ENCODE data around the gene EMILIN2.

- TF ChIP-seq, protein P1, sequence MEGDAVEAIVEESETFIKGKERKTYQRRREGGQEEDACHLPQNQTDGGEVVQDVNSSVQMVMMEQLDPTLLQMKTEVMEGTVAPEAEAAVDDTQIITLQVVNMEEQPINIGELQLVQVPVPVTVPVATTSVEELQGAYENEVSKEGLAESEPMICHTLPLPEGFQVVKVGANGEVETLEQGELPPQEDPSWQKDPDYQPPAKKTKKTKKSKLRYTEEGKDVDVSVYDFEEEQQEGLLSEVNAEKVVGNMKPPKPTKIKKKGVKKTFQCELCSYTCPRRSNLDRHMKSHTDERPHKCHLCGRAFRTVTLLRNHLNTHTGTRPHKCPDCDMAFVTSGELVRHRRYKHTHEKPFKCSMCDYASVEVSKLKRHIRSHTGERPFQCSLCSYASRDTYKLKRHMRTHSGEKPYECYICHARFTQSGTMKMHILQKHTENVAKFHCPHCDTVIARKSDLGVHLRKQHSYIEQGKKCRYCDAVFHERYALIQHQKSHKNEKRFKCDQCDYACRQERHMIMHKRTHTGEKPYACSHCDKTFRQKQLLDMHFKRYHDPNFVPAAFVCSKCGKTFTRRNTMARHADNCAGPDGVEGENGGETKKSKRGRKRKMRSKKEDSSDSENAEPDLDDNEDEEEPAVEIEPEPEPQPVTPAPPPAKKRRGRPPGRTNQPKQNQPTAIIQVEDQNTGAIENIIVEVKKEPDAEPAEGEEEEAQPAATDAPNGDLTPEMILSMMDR (IDR thresholded peaks at IDR 0.05; ENCODE audit: low read depth, low read length, poor library complexity, severe bottlenecking): no peak
- TF ChIP-seq EZH2phosphoT487 (IDR thresholded peaks at IDR 0.05; ENCODE audit: borderline replicate concordance, low read length): no peak
Observed at GRCh38 chr18:2855560-2856350, 8.9 kb downstream of the EMILIN2 start.
